HG02623 (cell line): ENCODE data around the gene DGAT2.
"Not testable (repeated sequence)": the region's sequence is repeated elsewhere in the genome, so short reads cannot be mapped to it uniquely, and the experiment has no call there.

ENCODE experiments used
- ATAC-seq: cut with Tn5 transposase; IDR thresholded peaks from one replicate; pipeline ENCODE4 v1.9.1; 2021; ENCODE audit warnings: moderate library complexity; ENCODE audit not compliant: unreplicated experiment

The DGAT2 gene

GRCh38 chr11:75768112-75768908 lies at the start of gene DGAT2:
TSS of gene DGAT2 (plus strand) at chr11:75768778. CDS start at chr11:75768992, 214 bp downstream.
- peak; percentile 55 for ATAC-seq

- no peak for ATAC-seq
These were observed 49.0 kb upstream of the DGAT2 start for GRCh38 chr11:75719340-75720239.

- ATAC-seq = no peak
These were observed 47.9 kb upstream of the DGAT2 start for GRCh38 chr11:75720639-75721038.

GRCh38 chr11:75721852-75722668 lies 46.5 kb upstream of the DGAT2 start:
- ATAC-seq = no peak

- ATAC-seq = no peak
These were observed 45.9 kb upstream of the DGAT2 start for GRCh38 chr11:75722669-75723042.

- no peak for ATAC-seq
These were observed 42.8 kb upstream of the DGAT2 start for GRCh38 chr11:75725547-75726320.

- ATAC-seq = no peak
These were observed 39.6 kb upstream of the DGAT2 start for GRCh38 chr11:75728992-75729391.

GRCh38 chr11:75731095-75731494 lies 37.5 kb upstream of the DGAT2 start:
- no peak for ATAC-seq

GRCh38 chr11:75733071-75733430 lies 35.5 kb upstream of the DGAT2 start:
- ATAC-seq = no peak

- ATAC-seq = no peak
These were observed 35.0 kb upstream of the DGAT2 start for GRCh38 chr11:75733431-75734107.

- ATAC-seq = no peak
These were observed 33.9 kb upstream of the DGAT2 start for GRCh38 chr11:75734491-75735180.

GRCh38 chr11:75735181-75735845 lies 33.3 kb upstream of the DGAT2 start:
- ATAC-seq = no peak

- no peak for ATAC-seq
These were observed 31.3 kb upstream of the DGAT2 start for GRCh38 chr11:75737314-75737713.

- ATAC-seq = no peak
These were observed 27.9 kb upstream of the DGAT2 start for GRCh38 chr11:75740681-75741080.

- ATAC-seq = not testable (repeated sequence)
These were observed 25.4 kb upstream of the DGAT2 start for GRCh38 chr11:75743159-75743558.

- no peak for ATAC-seq
These were observed 24.6 kb upstream of the DGAT2 start for GRCh38 chr11:75743711-75744563.

- ATAC-seq = no peak
These were observed 22.8 kb upstream of the DGAT2 start for GRCh38 chr11:75745807-75746206.
